Measurements from ENCODE around the gene PRSS53. TPM values are rescaled to one million over a fixed set of nuclear protein-coding genes. Genes with fewer than 3 reads are reported as not detected.

The PRSS53 gene
- total and polyA plus RNA-seq, 10 donors = 1.6 to 6.0 (median 2.5) TPM

GRCh38 chr16:31117384-31118222, 28.9 kb upstream of the PRSS53 start, which contains the start of gene KAT8:
TSS of gene KAT8 (plus strand) at chr16:31117664. CDS start at chr16:31117682, 18 bp downstream.
- intact Hi-C loops (cut with DNase I; ENCODE audit: low total_unique reads) = loop anchor here (2.0 kb wide), 1 partner anchor 63 kb away; the partner anchor contains the start of gene FUS
- Histone ChIP-seq H3K36me3 (peaks cover 6 to 48% (median 38%) of the 10 kb centered on the region in 6 donors), H3K27me3 (replicated peaks in 1 of 7) (no peaks in the 10 kb centered on the region), H3K9me3 (no peaks in the 10 kb centered on the region), H3K4me1 (peaks cover 15 to 73% (median 39%) of the 10 kb centered on the region in 6 donors), H3K4me3 (peak within 1 kb of the TSS; percentile 57 to 80 (median 69)), H3K27ac (peak within 1 kb of the TSS; percentile 94 to 99 (median 98))
- TF ChIP-seq CTCF (IDR thresholded peaks at IDR 0.05 in 8 of 11, conservative IDR thresholded peaks at IDR 0.05 in 3 of 11) = peak in 1 of 11 experiments; percentile 8
- peak; percentile 35 to 78 (median 76) for TF ChIP-seq POLR2A (IDR thresholded peaks at IDR 0.05)
- TF ChIP-seq POLR2AphosphoS5 (IDR thresholded peaks at IDR 0.05) = peak; percentile 99
- WGBS, 5 donors = 0 to 1% (median 0%) methylated on average over 35 to 68 of the region's 68 CpGs
- DNase-seq = peak; percentile 99

- no peak for DNase-seq
- H3K27me3 ChIP-seq (replicated peaks in 1 of 7) = no peaks in the 10 kb centered on the region
- H3K4me3 ChIP-seq = no peak overlapping the region
- 88 to 95% (median 92%) methylated on average over 8 of the region's 8 CpGs for WGBS, 5 donors
- no peaks in the 10 kb centered on the region for H3K9me3 ChIP-seq
- peaks cover 21 to 76% (median 41%) of the 10 kb centered on the region in 6 donors for H3K4me1 ChIP-seq
- intact Hi-C loops (cut with DNase I; ENCODE audit: low total_unique reads) = no loop called here
- H3K27ac ChIP-seq = peak overlapping the region in 4 of 8 donors; percentile 76 to 99 (median 82)
- peaks cover 0 to 48% (median 39%) of the 10 kb centered on the region in 6 donors for H3K36me3 ChIP-seq
- TF ChIP-seq POLR2AphosphoS5 (IDR thresholded peaks at IDR 0.05) (no peak), POLR2A (IDR thresholded peaks at IDR 0.05) (no peak), CTCF (IDR thresholded peaks at IDR 0.05 in 8 of 11, conservative IDR thresholded peaks at IDR 0.05 in 3 of 11) (no peak)
These were observed 25.7 kb upstream of the PRSS53 start for GRCh38 chr16:31114468-31114867.

- Histone ChIP-seq H3K4me3 (peak overlapping the region in 1 of 8 donors; percentile 22), H3K27me3 (replicated peaks in 1 of 7) (no peaks in the 10 kb centered on the region), H3K36me3 (peaks cover 0 to 44% (median 37%) of the 10 kb centered on the region in 6 donors), H3K4me1 (peaks cover 18 to 76% (median 42%) of the 10 kb centered on the region in 6 donors), H3K9me3 (no peaks in the 10 kb centered on the region), H3K27ac (peak overlapping the region in 7 of 8 donors; percentile 47 to 99 (median 76))
- TF ChIP-seq CTCF (IDR thresholded peaks at IDR 0.05 in 8 of 11, conservative IDR thresholded peaks at IDR 0.05 in 3 of 11) (no peak), POLR2AphosphoS5 (IDR thresholded peaks at IDR 0.05) (peak in 2 of 3 donors; percentile 32 to 41)
- WGBS, 5 donors = 39 to 65% (median 54%) methylated on average over 5 of the region's 5 CpGs
- intact Hi-C loops (cut with DNase I; ENCODE audit: low total_unique reads) = no loop called here
- no peak for DNase-seq
These were observed 24.7 kb upstream of the PRSS53 start for GRCh38 chr16:31113121-31114120.
